CD4-positive, alpha-beta T cell (primary cell): Measurements from ENCODE around the gene ADAMTS12. TPM values are rescaled to one million over a fixed set of nuclear protein-coding genes. Genes with fewer than 3 reads are reported as not detected.

Source experiments
- ATAC-seq: fragments of 200-7000 bp; cut with Tn5 transposase; one replicate; pipeline ENCODE4 v1.10.0; 2022; ENCODE audit warnings: mild to moderate bottlenecking; ENCODE audit not compliant: poor library complexity
- CTCF ChIA-PET: fragments of 350-600 bp; sonication (Branson Sonifier 250); formaldehyde crosslinking; loops from one replicate; lab custom pipeline; 2021; ENCODE audit warnings: antibody characterized with exemption, inconsistent platforms; lab: Charles Lee
- POLR2A ChIA-PET: fragments of 350-600 bp; sonication (Branson Sonifier 250); formaldehyde crosslinking; loops from one replicate; lab custom pipeline; 2021; ENCODE audit warnings: antibody characterized with exemption, inconsistent platforms; lab: Charles Lee
- DNase-seq, 14 experiments: peaks; one replicate each; pipeline ENCODE4 v3.0.0-alpha.2; 2013 to 2020; ENCODE audit warnings: mixed read lengths in 2 of 14
- H3K27ac ChIP-seq, 2 donors: one replicate each; pipeline versions ENCODE4 v1.5.1 to v1.7.0; 2013; ENCODE audit warnings: low read length in 2 of 2, low read depth in 1 of 2, mild to moderate bottlenecking in 1 of 2
- H3K27me3 ChIP-seq, 2 experiments: 1 replicate in 1 of 2; 2 replicates in 1 of 2; pipeline versions ENCODE4 v1.6.1 to v1.7.0; 2013; ENCODE audit warnings: low read length in 2 of 2, control low read depth in 1 of 2, mild to moderate bottlenecking in 1 of 2, moderate library complexity in 1 of 2; ENCODE audit not compliant: insufficient read depth in 2 of 2, control insufficient read depth in 1 of 2
- H3K36me3 ChIP-seq: one replicate; pipeline ENCODE4 v1.6.1; 2013; ENCODE audit warnings: low read length, control low read depth; ENCODE audit not compliant: insufficient read depth
- H3K4me1 ChIP-seq: one replicate; pipeline ENCODE4 v1.6.1; 2013; ENCODE audit warnings: low read length, control low read depth; ENCODE audit not compliant: insufficient read depth
- H3K4me3 ChIP-seq: one replicate; pipeline ENCODE4 v1.5.1; 2013; ENCODE audit warnings: mild to moderate bottlenecking, low read length, moderate library complexity
- H3K9me3 ChIP-seq, 2 experiments: 1 replicate in 1 of 2; 2 replicates in 1 of 2; pipeline versions ENCODE4 v1.6.1 to v1.7.0; 2013; ENCODE audit warnings: low read length in 2 of 2, mild to moderate bottlenecking in 2 of 2, control low read depth in 1 of 2, moderate library complexity in 1 of 2; ENCODE audit not compliant: control insufficient read depth in 1 of 2, insufficient read depth in 1 of 2
- H3K27ac Mint-ChIP-seq: one replicate; pipeline ENCODE4 v1.8.0; 2020; ENCODE audit warnings: mixed read lengths
- H3K27me3 Mint-ChIP-seq: one replicate; pipeline ENCODE4 v1.8.0; 2021; ENCODE audit warnings: mixed read lengths
- H3K36me3 Mint-ChIP-seq: one replicate; pipeline ENCODE4 v1.8.0; 2021; ENCODE audit warnings: low read depth, mixed read lengths
- H3K4me1 Mint-ChIP-seq: one replicate; pipeline ENCODE4 v1.8.0; 2021; ENCODE audit warnings: low read depth, mixed read lengths
- H3K4me3 Mint-ChIP-seq: one replicate; pipeline ENCODE4 v1.8.0; 2020; ENCODE audit warnings: mild to moderate bottlenecking, mixed read lengths
- H3K9me3 Mint-ChIP-seq: one replicate; pipeline ENCODE4 v1.8.0; 2020; ENCODE audit warnings: mixed read lengths
- CTCF ChIP-seq: fragments of 200-600 bp; IDR thresholded peaks from one replicate; pipeline ENCODE4 v1.8.0; 2022; ENCODE audit warnings: antibody characterized with exemption, mild to moderate bottlenecking
- intact Hi-C, 2 experiments: fragments of 100-400 bp; cut with DNase I in 1 of 2; cut with micrococcal nuclease in 1 of 2; formaldehyde crosslinking; loops; one replicate each; pipeline versions ENCODE4 v1.15.1 to v1.9.0; 2023 to 2025; cut with DNase I, micrococcal nuclease
- total RNA-seq, 174 experiments: library from RNA in 2 of 174; stranded (reverse) in 2 of 174; gene quantifications; one replicate each; pipeline ENCODE4 v1.2.3 and lab custom pipeline; 2021 to 2026

Gene ADAMTS12
- total RNA-seq, 2 experiments from 2014 or later, result 0.06 TPM; not detected in 1

GRCh38 chr5:33937017-33937706, 45.4 kb upstream of the ADAMTS12 start:
- no peaks in the 10 kb centered on the region for H3K36me3 Mint-ChIP-seq
- no peaks in the 10 kb centered on the region for H3K9me3 Mint-ChIP-seq
- CTCF ChIA-PET, result no interaction called here
- no peak overlapping the region for H3K27ac ChIP-seq
- H3K4me1 ChIP-seq, result peaks cover 7% of the 10 kb centered on the region
- H3K27ac Mint-ChIP-seq, result no peak overlapping the region
- intact Hi-C loops, result loop anchor here in 1 of 2 experiments (10.0 kb wide), 1 partner anchor 352 kb away; no protein-coding TSS in a partner anchor
- POLR2A ChIA-PET, result no interaction called here
- H3K4me3 Mint-ChIP-seq, result no peak overlapping the region
- peaks cover 0 to 26% of the 10 kb centered on the region in 2 experiments for H3K9me3 ChIP-seq
- peaks cover 78% of the 10 kb centered on the region for H3K27me3 Mint-ChIP-seq
- ATAC-seq (no peak), DNase-seq (no peak)
- no peaks in the 10 kb centered on the region for H3K36me3 ChIP-seq
- H3K4me1 Mint-ChIP-seq, result no peaks in the 10 kb centered on the region
- H3K4me3 ChIP-seq, result no peak overlapping the region
- H3K27me3 ChIP-seq, result peaks cover 40 to 63% of the 10 kb centered on the region in 2 experiments
- TF ChIP-seq CTCF, result no peak

- no peak for TF ChIP-seq CTCF
- H3K27me3 ChIP-seq, result peaks cover 37 to 56% of the 10 kb centered on the region in 2 experiments
- H3K36me3 ChIP-seq, result no peaks in the 10 kb centered on the region
- DNase-seq, result no peak
- POLR2A ChIA-PET, result no interaction called here
- peaks cover 7% of the 10 kb centered on the region for H3K4me1 ChIP-seq
- Mint-ChIP-seq H3K9me3 (no peaks in the 10 kb centered on the region), H3K36me3 (no peaks in the 10 kb centered on the region), H3K27me3 (peaks cover 74% of the 10 kb centered on the region), H3K4me3 (no peak within 1 kb of the TSS), H3K4me1 (no peaks in the 10 kb centered on the region), H3K27ac (no peak within 1 kb of the TSS)
- no peak within 1 kb of the TSS for H3K4me3 ChIP-seq
- H3K9me3 ChIP-seq, result peaks cover 0 to 26% of the 10 kb centered on the region in 2 experiments
- intact Hi-C loops, result loop anchor here in 1 of 2 experiments (10.0 kb wide), 1 partner anchor 352 kb away; no protein-coding TSS in a partner anchor
- CTCF ChIA-PET, result interaction anchor here (2.6 kb wide), 1 partner anchor 501 kb away, joined by 13 read pairs; no protein-coding TSS in a partner anchor
- no peak for ATAC-seq
- no peak within 1 kb of the TSS for H3K27ac ChIP-seq
Measured at GRCh38 chr5:33936381-33937016, 44.7 kb upstream of the ADAMTS12 start, which contains the start of gene RXFP3. RXFP3 (plus strand) TSS chr5:33936386; CDS start chr5:33936741, 355 bp downstream.

- DNase-seq (peak in 8 of 14 experiments; percentile 1 to 51 (median 11)), ATAC-seq (peak; percentile 61)
- H3K27me3 Mint-ChIP-seq, result peaks cover 69% of the 10 kb centered on the region
- no peak overlapping the region for H3K27ac Mint-ChIP-seq
- no peak overlapping the region for H3K4me3 ChIP-seq
- no peaks in the 10 kb centered on the region for H3K36me3 Mint-ChIP-seq
- intact Hi-C loops, result loop anchor here in 1 of 2 experiments (10.0 kb wide), 1 partner anchor 351 kb away; no protein-coding TSS in a partner anchor
- H3K27ac ChIP-seq, result no peak overlapping the region
- H3K9me3 ChIP-seq, result peaks cover 0 to 26% of the 10 kb centered on the region in 2 experiments
- H3K4me3 Mint-ChIP-seq, result no peak overlapping the region
- H3K4me1 ChIP-seq, result peaks cover 7% of the 10 kb centered on the region
- no peaks in the 10 kb centered on the region for H3K36me3 ChIP-seq
- ChIA-PET POLR2A (no interaction called here), CTCF (interaction anchor here (2.6 kb wide), 1 partner anchor 501 kb away, joined by 13 read pairs; no protein-coding TSS in a partner anchor)
- peaks cover 37 to 56% of the 10 kb centered on the region in 2 experiments for H3K27me3 ChIP-seq
- no peak for TF ChIP-seq CTCF
- no peaks in the 10 kb centered on the region for H3K4me1 Mint-ChIP-seq
- H3K9me3 Mint-ChIP-seq, result no peaks in the 10 kb centered on the region
Measured at GRCh38 chr5:33936004-33936380, 44.2 kb upstream of the ADAMTS12 start.
